HG02571 (cell line): ENCODE results near the gene SLC36A4.
A peak's percentile ranks its signal among the peaks of the same experiment; 100 is the strongest.
"Not testable (repeated sequence)": the region's sequence is repeated elsewhere in the genome, so short reads cannot be mapped to it uniquely, and the experiment has no call there.

Experiments used
- ATAC-seq: cut with Tn5 transposase; IDR thresholded peaks from one replicate; pipeline ENCODE4 v1.9.1; 2021; ENCODE audit warnings: mild to moderate bottlenecking, moderate library complexity; ENCODE audit not compliant: unreplicated experiment

The SLC36A4 gene

GRCh38 chr11:93197380-93198214 lies at the start of gene SLC36A4:
Gene SLC36A4 (minus strand): TSS chr11:93197991. CDS start chr11:93197832, 159 bp downstream.
- ATAC-seq = peak; percentile 90

GRCh38 chr11:93246790-93247189 lies 49.0 kb upstream of the SLC36A4 start:
- not testable (repeated sequence) for ATAC-seq

- ATAC-seq = no peak
Observed at GRCh38 chr11:93244018-93244417, 46.2 kb upstream of the SLC36A4 start.

- no peak for ATAC-seq
Observed at GRCh38 chr11:93239966-93240365, 42.2 kb upstream of the SLC36A4 start.

- no peak for ATAC-seq
Observed at GRCh38 chr11:93238956-93239355, 41.2 kb upstream of the SLC36A4 start.

GRCh38 chr11:93236741-93237675 lies 39.2 kb upstream of the SLC36A4 start:
- no peak for ATAC-seq

- peak; percentile 98 for ATAC-seq
Observed at GRCh38 chr11:93234602-93235207, 36.9 kb upstream of the SLC36A4 start.

- no peak for ATAC-seq
Observed at GRCh38 chr11:93229876-93230275, 32.1 kb upstream of the SLC36A4 start.

GRCh38 chr11:93225662-93226061 lies 27.9 kb upstream of the SLC36A4 start:
- no peak for ATAC-seq

- no peak for ATAC-seq
Observed at GRCh38 chr11:93221539-93221938, 23.7 kb upstream of the SLC36A4 start.

- ATAC-seq = no peak
Observed at GRCh38 chr11:93220078-93220477, 22.3 kb upstream of the SLC36A4 start.

- ATAC-seq = no peak
Observed at GRCh38 chr11:93219440-93219839, 21.6 kb upstream of the SLC36A4 start.

- no peak for ATAC-seq
Observed at GRCh38 chr11:93216511-93217101, 18.8 kb upstream of the SLC36A4 start.

GRCh38 chr11:93213622-93214021 lies 15.8 kb upstream of the SLC36A4 start:
- ATAC-seq = no peak

- no peak for ATAC-seq
Observed at GRCh38 chr11:93212094-93212493, 14.3 kb upstream of the SLC36A4 start.

- no peak for ATAC-seq
Observed at GRCh38 chr11:93209466-93209865, 11.7 kb upstream of the SLC36A4 start.

GRCh38 chr11:93208663-93209270 lies 11.0 kb upstream of the SLC36A4 start:
- no peak for ATAC-seq

- ATAC-seq = no peak
Observed at GRCh38 chr11:93199616-93200015, 1.8 kb upstream of the SLC36A4 start.

- ATAC-seq = no peak
Observed at GRCh38 chr11:93198215-93198845, 539 bp upstream of the SLC36A4 start.

- peak; percentile 1 for ATAC-seq
Observed at GRCh38 chr11:93196816-93197379, 893 bp downstream of the SLC36A4 start.
